ENCODE measurements around the gene BTNL2. TPM values are rescaled to one million over a fixed set of nuclear protein-coding genes. Genes with fewer than 3 reads are reported as not detected.
"Not testable (repeated sequence)": the region's sequence is repeated elsewhere in the genome, so short reads cannot be mapped to it uniquely, and the experiment has no call there.

BTNL2 gene
- total and polyA plus RNA-seq, 8 donors: not detected

GRCh38 chr6:32367644-32368043 is 39.3 kb downstream of the BTNL2 start:
- Histone ChIP-seq H3K36me3 (no peaks in the 10 kb centered on the region), H3K9me3 (no peaks in the 10 kb centered on the region), H3K4me3 (no peak overlapping the region), H3K27ac (no peak overlapping the region), H3K4me1 (no peaks in the 10 kb centered on the region), H3K27me3 (no peaks in the 10 kb centered on the region)
- DNase-seq: no peak
- intact Hi-C loops (cut with DNase I): no loop called here
- whole genome bisulfite sequencing, 2 donors: 60 to 91% methylated on average over 3 of the region's 3 CpGs
- ATAC-seq: no peak
- no peak for TF ChIP-seq CTCF (IDR thresholded peaks at IDR 0.05)
- FAIRE-seq: no peak

- H3K27ac ChIP-seq; H3K27me3 ChIP-seq; FAIRE-seq; DNase-seq; H3K9me3 ChIP-seq; H3K4me3 ChIP-seq; intact Hi-C loops (cut with DNase I); H3K36me3 ChIP-seq; H3K4me1 ChIP-seq; ATAC-seq: not testable (repeated sequence)
- no CpG with 5 or more reads among the region's 1 CpG for WGBS, 2 donors
Observed at GRCh38 chr6:32359225-32359624, 47.8 kb downstream of the BTNL2 start.

GRCh38 chr6:32358548-32358947 is 48.4 kb downstream of the BTNL2 start:
- not testable (repeated sequence) for FAIRE-seq

GRCh38 chr6:32355018-32355417 is 52.0 kb downstream of the BTNL2 start:
- intact Hi-C loops (cut with DNase I): no loop called here
- 58 to 60% methylated on average over 1 of the region's 1 CpG for WGBS, 2 donors
- Histone ChIP-seq H3K9me3 (no peaks in the 10 kb centered on the region), H3K27me3 (no peaks in the 10 kb centered on the region), H3K4me1 (no peaks in the 10 kb centered on the region), H3K27ac (no peak overlapping the region), H3K36me3 (no peaks in the 10 kb centered on the region), H3K4me3 (no peak overlapping the region)
- TF ChIP-seq CTCF (IDR thresholded peaks at IDR 0.05): no peak
- no peak for DNase-seq
- FAIRE-seq: no peak
- ATAC-seq: no peak

More at GRCh38 chr6:32358548-32358947, 48.4 kb downstream of the BTNL2 start:
- H3K36me3 ChIP-seq; DNase-seq; H3K27ac ChIP-seq; ATAC-seq; H3K4me1 ChIP-seq; H3K4me3 ChIP-seq; H3K27me3 ChIP-seq; intact Hi-C loops (cut with DNase I); H3K9me3 ChIP-seq: not testable (repeated sequence)
- WGBS, 2 donors: 69 to 76% methylated on average over 6 to 7 of the region's 8 CpGs

GRCh38 chr6:32353348-32353747 is 53.6 kb downstream of the BTNL2 start:
- DNase-seq (no peak), ATAC-seq (no peak), FAIRE-seq (no peak)
- Histone ChIP-seq H3K4me3 (no peak overlapping the region), H3K27me3 (peaks cover 0 to 4% (median 0%) of the 10 kb centered on the region in 4 donors), H3K4me1 (no peaks in the 10 kb centered on the region), H3K27ac (no peak overlapping the region), H3K36me3 (no peaks in the 10 kb centered on the region), H3K9me3 (no peaks in the 10 kb centered on the region)
- no peak for TF ChIP-seq CTCF (IDR thresholded peaks at IDR 0.05)
- intact Hi-C loops (cut with DNase I): no loop called here
- WGBS, 2 donors: 70 to 78% methylated on average over 2 of the region's 2 CpGs

Other genes with a start within 250 kb of the BTNL2 start
- gene EGFL8, start 242.6 kb downstream of the BTNL2 start, total RNA-seq: 10 to 100 TPM in 1 of 6 donors, 1 to 10 TPM in 5; 2.2 to 10.8 (median 5.4) TPM
- 10 to 100 TPM; 23.1 to 46.8 TPM for gene EGFL8, start 242.6 kb downstream of the BTNL2 start, polyA plus RNA-seq
- gene AGPAT1, start 231.1 kb downstream of the BTNL2 start, total RNA-seq: 10 to 100 TPM; 10.1 to 28.1 (median 15.7) TPM
- gene AGPAT1, start 231.1 kb downstream of the BTNL2 start, polyA plus RNA-seq: 10 to 100 TPM; 19.6 to 24.5 TPM
- 10 to 100 TPM; 16.1 to 28.5 (median 23.2) TPM for gene RNF5, start 228.8 kb downstream of the BTNL2 start, total RNA-seq
- 10 to 100 TPM; 29.0 to 41.4 TPM for gene RNF5, start 228.8 kb downstream of the BTNL2 start, polyA plus RNA-seq
- gene AGER, start 222.9 kb downstream of the BTNL2 start, total RNA-seq: 1 to 10 TPM; 1.9 to 4.4 (median 2.9) TPM
- 10 to 100 TPM; 14.1 to 20.6 TPM for gene AGER, start 222.9 kb downstream of the BTNL2 start, polyA plus RNA-seq
- 10 to 100 TPM; 20.4 to 45.7 (median 26.1) TPM for gene PBX2, start 217.0 kb downstream of the BTNL2 start, total RNA-seq
- gene PBX2, start 217.0 kb downstream of the BTNL2 start, polyA plus RNA-seq: 10 to 100 TPM; 45.9 to 56.3 TPM
- gene GPSM3, start 214.5 kb downstream of the BTNL2 start, total RNA-seq: 10 to 100 TPM in 1 of 6 donors, 1 to 10 TPM in 3, under 1 TPM in 2; 0.59 to 10.1 (median 2.9) TPM
- 1 to 10 TPM; 5.2 to 5.4 TPM for gene GPSM3, start 214.5 kb downstream of the BTNL2 start, polyA plus RNA-seq
- gene NOTCH4, start 183.1 kb downstream of the BTNL2 start, total RNA-seq: 1 to 10 TPM; 3.1 to 7.1 (median 4.7) TPM
- 10 to 100 TPM; 27.4 to 45.2 TPM for gene NOTCH4, start 183.1 kb downstream of the BTNL2 start, polyA plus RNA-seq
- not detected for gene TSBP1, start 35.3 kb downstream of the BTNL2 start, total RNA-seq
- not detected for gene TSBP1, start 35.3 kb downstream of the BTNL2 start, polyA plus RNA-seq
- 100 to 1,000 TPM in 2 of 6 donors, 10 to 100 TPM in 4; 16.3 to 414 (median 42.2) TPM for gene HLA-DRA, start 32.7 kb upstream of the BTNL2 start, total RNA-seq
- 10 to 100 TPM; 19.3 to 32.4 TPM for gene HLA-DRA, start 32.7 kb upstream of the BTNL2 start, polyA plus RNA-seq
- 10 to 100 TPM in 2 of 6 donors, 1 to 10 TPM in 3, under 1 TPM in 1; 0.38 to 42.9 (median 8.2) TPM for gene HLA-DRB5, start 123.1 kb upstream of the BTNL2 start, total RNA-seq
- not detected for gene HLA-DRB5, start 123.1 kb upstream of the BTNL2 start, polyA plus RNA-seq
- 100 to 1,000 TPM in 1 of 6 donors, 10 to 100 TPM in 4, 1 to 10 TPM in 1; 9.3 to 165 (median 23.5) TPM for gene HLA-DRB1, start 182.7 kb upstream of the BTNL2 start, total RNA-seq
- gene HLA-DRB1, start 182.7 kb upstream of the BTNL2 start, polyA plus RNA-seq: 10 to 100 TPM in 1 of 2 donors, 1 to 10 TPM in 1; 9.8 to 20.2 TPM
- 10 to 100 TPM in 2 of 6 donors, 1 to 10 TPM in 4; 1.1 to 66.1 (median 5.0) TPM for gene HLA-DQA1, start 230.2 kb upstream of the BTNL2 start, total RNA-seq
- 1 to 10 TPM; 1.2 to 4.5 TPM for gene HLA-DQA1, start 230.2 kb upstream of the BTNL2 start, polyA plus RNA-seq